SK-N-MC (cell line): ENCODE data around the gene GPC5.

Source experiments
- DNase-seq: peaks from one replicate; pipeline ENCODE4 v3.0.0-alpha.2; 2011; ENCODE audit warnings: low read depth, low spot score
- H3K27ac ChIP-seq: fragments of 200-600 bp; sonication (generic); 2 replicates; pipeline ENCODE4 v1.5.1; 2016; ENCODE audit warnings: mixed run types
- H3K36me3 ChIP-seq: fragments of 200-600 bp; sonication (generic); 2 replicates; pipeline ENCODE4 v1.6.1; 2017; ENCODE audit warnings: antibody characterized with exemption, low read length, mixed read lengths; ENCODE audit not compliant: insufficient read depth
- H3K4me3 ChIP-seq: fragments of 200-600 bp; sonication (generic); 2 replicates; pipeline ENCODE4 v1.5.1; 2016
- H3K9ac ChIP-seq: fragments of 200-600 bp; sonication (generic); 2 replicates; pipeline ENCODE4 v1.8.0; 2017; ENCODE audit warnings: mixed run types, mixed read lengths; ENCODE audit not compliant: insufficient read length
- H3K9me3 ChIP-seq: fragments of 200-600 bp; sonication (generic); 2 replicates; pipeline ENCODE4 v1.6.1; 2017; ENCODE audit warnings: low read depth, mild to moderate bottlenecking, antibody characterized with exemption, low read length, moderate library complexity, mixed read lengths
- EZH2 ChIP-seq: fragments of 200-600 bp; sonication (generic); IDR thresholded peaks from one replicate; pipeline ENCODE4 v1.6.1; 2017; ENCODE audit warnings: antibody characterized with exemption
- FOXP2 ChIP-seq: optimal IDR thresholded peaks from 2 replicates; pipeline ENCODE3; 2011; ENCODE audit warnings: mild to moderate bottlenecking, moderate library complexity; ENCODE audit not compliant: insufficient read depth; ENCODE audit errors: extremely low read length, control extremely low read depth
- POLR2AphosphoS5 ChIP-seq: IDR thresholded peaks from 2 replicates; pipeline ENCODE4 v1.6.1; 2012; ENCODE audit warnings: mild to moderate bottlenecking, low read depth, low read length, borderline replicate concordance

The GPC5 gene

DNA sequence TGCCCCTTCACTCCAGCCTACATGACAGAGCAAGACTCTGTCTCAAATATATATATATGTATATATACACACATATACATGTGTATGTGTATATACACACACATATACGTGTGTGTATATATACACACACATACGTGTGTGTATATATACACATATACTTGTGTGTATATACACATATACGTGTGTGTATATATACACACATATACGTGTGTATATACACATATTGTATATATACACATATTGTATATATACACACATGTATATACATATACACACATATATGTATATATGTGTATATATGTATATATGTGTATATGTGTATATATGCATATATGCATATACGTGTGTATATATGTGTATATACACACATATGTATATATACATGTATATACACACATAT, 173.3 kb downstream of the GPC5 start:
- Histone ChIP-seq H3K9ac (no peak overlapping the region), H3K9me3 (no peaks in the 10 kb centered on the region), H3K27ac (no peak overlapping the region), H3K36me3 (no peaks in the 10 kb centered on the region), H3K4me3 (no peak overlapping the region)
- DNase-seq = no peak
- TF ChIP-seq POLR2AphosphoS5 = no peak
- no peak for TF ChIP-seq FOXP2
- no peak for TF ChIP-seq EZH2

DNA sequence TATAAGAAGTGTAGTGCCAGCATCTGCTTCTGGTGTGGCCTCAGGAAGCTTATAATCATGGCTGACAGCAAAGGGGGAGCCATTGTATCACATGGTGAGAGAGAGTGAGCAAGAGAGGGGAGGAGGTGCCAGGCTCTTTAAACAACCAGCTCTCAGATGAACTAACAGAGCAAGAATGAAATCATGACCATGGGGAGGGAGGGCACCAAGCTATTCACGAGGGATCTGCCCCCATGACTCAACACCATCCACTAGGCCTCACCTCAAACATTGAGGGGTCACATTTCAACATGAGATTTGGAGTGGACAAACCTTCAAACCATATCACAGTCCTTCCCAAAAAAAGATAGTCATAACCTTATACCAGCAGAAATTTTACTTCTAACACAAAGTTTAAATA, 174.0 kb downstream of the GPC5 start:
- no peak overlapping the region for H3K4me3 ChIP-seq
- H3K9me3 ChIP-seq = no peaks in the 10 kb centered on the region
- no peak overlapping the region for H3K27ac ChIP-seq
- no peak for DNase-seq
- no peak overlapping the region for H3K9ac ChIP-seq
- no peak for TF ChIP-seq POLR2AphosphoS5
- no peak for TF ChIP-seq FOXP2
- no peak for TF ChIP-seq EZH2
- no peaks in the 10 kb centered on the region for H3K36me3 ChIP-seq

GRCh38 chr13:91572944-91573598, 174.7 kb downstream of the GPC5 start:
- H3K4me3 ChIP-seq = no peak overlapping the region
- no peaks in the 10 kb centered on the region for H3K36me3 ChIP-seq
- no peak for DNase-seq
- no peak overlapping the region for H3K27ac ChIP-seq
- no peak overlapping the region for H3K9ac ChIP-seq
- TF ChIP-seq FOXP2 (no peak), POLR2AphosphoS5 (no peak), EZH2 (no peak)
- H3K9me3 ChIP-seq = no peaks in the 10 kb centered on the region

GRCh38 chr13:91574766-91575165, 176.3 kb downstream of the GPC5 start:
- Histone ChIP-seq H3K4me3 (no peak overlapping the region), H3K9me3 (no peaks in the 10 kb centered on the region), H3K36me3 (no peaks in the 10 kb centered on the region), H3K9ac (no peak overlapping the region), H3K27ac (no peak overlapping the region)
- TF ChIP-seq POLR2AphosphoS5 = no peak
- TF ChIP-seq FOXP2 = no peak
- no peak for DNase-seq

- no peak for DNase-seq
- Histone ChIP-seq H3K9me3 (no peaks in the 10 kb centered on the region), H3K4me3 (no peak overlapping the region), H3K36me3 (no peaks in the 10 kb centered on the region), H3K9ac (no peak overlapping the region), H3K27ac (no peak overlapping the region)
- TF ChIP-seq EZH2 = no peak
- TF ChIP-seq POLR2AphosphoS5 = no peak
- TF ChIP-seq FOXP2 = no peak
These were observed 178.2 kb downstream of the GPC5 start for GRCh38 chr13:91576590-91576989.

DNA sequence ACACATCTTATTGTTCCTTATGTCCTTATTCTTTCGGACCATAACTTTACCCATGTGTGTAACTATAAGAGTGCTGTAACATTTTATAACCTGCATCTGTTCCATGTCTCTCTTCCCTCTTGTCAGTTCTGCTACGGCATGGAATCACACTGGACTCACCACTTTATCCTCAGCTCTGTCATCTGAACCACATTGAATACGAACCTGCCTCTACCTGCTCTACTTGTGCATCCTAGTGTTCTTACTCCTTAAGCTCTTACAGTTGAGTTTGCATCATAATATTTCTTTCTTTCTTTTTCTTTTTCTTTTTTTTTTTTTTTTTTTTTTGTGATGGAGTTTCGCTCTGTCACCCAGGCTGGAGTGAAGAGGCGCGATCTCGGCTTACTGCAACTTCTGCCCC, 180.9 kb downstream of the GPC5 start:
- Histone ChIP-seq H3K27ac (no peak overlapping the region), H3K4me3 (no peak overlapping the region), H3K9ac (no peak overlapping the region), H3K36me3 (no peaks in the 10 kb centered on the region), H3K9me3 (no peaks in the 10 kb centered on the region)
- TF ChIP-seq EZH2 = no peak
- TF ChIP-seq FOXP2 = no peak
- TF ChIP-seq POLR2AphosphoS5 = no peak
- no peak for DNase-seq

- Histone ChIP-seq H3K9ac (no peak overlapping the region), H3K4me3 (no peak overlapping the region), H3K36me3 (no peaks in the 10 kb centered on the region), H3K27ac (no peak overlapping the region), H3K9me3 (no peaks in the 10 kb centered on the region)
- no peak for TF ChIP-seq FOXP2
- no peak for TF ChIP-seq POLR2AphosphoS5
- no peak for TF ChIP-seq EZH2
- DNase-seq = no peak
These were observed 182.3 kb downstream of the GPC5 start for GRCh38 chr13:91580749-91581148.

DNA sequence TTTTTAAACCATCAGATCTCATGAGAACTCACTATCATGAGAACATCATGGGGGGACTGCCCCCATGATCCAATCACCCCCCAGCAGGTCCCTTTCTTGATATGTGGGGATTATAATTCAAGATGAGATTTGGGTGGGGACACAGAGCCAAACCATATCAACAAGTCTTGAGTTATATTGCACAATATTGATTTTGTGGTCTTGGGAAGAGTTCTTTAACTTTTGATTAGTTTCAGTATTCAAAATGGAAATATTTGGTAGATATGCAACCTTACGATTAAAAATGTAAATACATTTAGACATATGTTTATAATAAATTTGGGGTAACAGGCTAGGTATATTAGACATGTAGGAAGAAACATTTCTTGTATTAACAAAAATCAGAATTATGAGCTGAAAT, 188.2 kb downstream of the GPC5 start:
- TF ChIP-seq FOXP2 = no peak
- TF ChIP-seq EZH2 = no peak
- TF ChIP-seq POLR2AphosphoS5 = no peak
- H3K4me3 ChIP-seq = no peak overlapping the region
- no peak overlapping the region for H3K27ac ChIP-seq
- no peaks in the 10 kb centered on the region for H3K9me3 ChIP-seq
- no peak for DNase-seq
- H3K9ac ChIP-seq = no peak overlapping the region
- H3K36me3 ChIP-seq = no peaks in the 10 kb centered on the region

DNA sequence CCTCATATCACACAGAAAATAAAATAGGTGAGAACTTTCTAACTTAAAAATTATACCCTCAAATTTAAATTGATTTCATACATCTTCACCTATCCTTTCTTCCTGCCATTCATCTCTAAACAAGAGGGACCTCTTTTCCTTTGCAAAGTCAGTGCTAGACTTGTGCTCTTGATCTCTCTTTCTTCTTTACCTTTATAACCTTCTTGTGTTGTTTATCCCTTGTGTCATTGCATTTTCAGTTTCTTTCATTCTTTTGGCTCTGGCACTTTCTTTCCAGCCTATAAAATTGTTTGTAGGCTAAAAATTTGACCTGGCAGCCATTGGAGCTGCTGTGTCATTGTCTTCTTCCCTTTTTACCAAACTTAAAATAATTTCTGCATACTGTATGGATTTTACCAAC, 190.1 kb downstream of the GPC5 start:
- TF ChIP-seq POLR2AphosphoS5 (no peak), FOXP2 (no peak), EZH2 (no peak)

More for the DNA sequence above, 190.1 kb downstream of the GPC5 start:
- Histone ChIP-seq H3K36me3 (no peaks in the 10 kb centered on the region), H3K27ac (no peak overlapping the region), H3K9me3 (no peaks in the 10 kb centered on the region), H3K4me3 (no peak overlapping the region), H3K9ac (no peak overlapping the region)
- no peak for DNase-seq
